K562 (cell line): ENCODE measurements around the gene DIAPH3. TPM values are rescaled to one million over a fixed set of nuclear protein-coding genes. Genes with fewer than 3 reads are reported as not detected.

ENCODE experiments used
- COPS2 ChIP-seq: fragments of 450-650 bp; conservative IDR thresholded peaks from 2 replicates; pipeline ENCODE4 v1.6.1; 2016; ENCODE audit warnings: mild to moderate bottlenecking, moderate library complexity
- ELF4 ChIP-seq: fragments of 450-650 bp; formaldehyde crosslinking; IDR thresholded peaks from 2 replicates; pipeline ENCODE4 v1.4.0; 2022; ENCODE audit warnings: missing genetic modification characterization
- GABPB1 ChIP-seq: sonication (generic); formaldehyde crosslinking; IDR thresholded peaks from 2 replicates; pipeline ENCODE4 v1.8.0; 2022; ENCODE audit warnings: mild to moderate bottlenecking, missing genetic modification reagents
- HOXB6 ChIP-seq: fragments of 250-450 bp; sonication (Bioruptor Pico); IDR thresholded peaks from 2 replicates; pipeline ENCODE4 v1.5.1; 2022; ENCODE audit warnings: mild to moderate bottlenecking, borderline replicate concordance
- MCM3 ChIP-seq: fragments of 450-650 bp; IDR thresholded peaks from 2 replicates; pipeline ENCODE4 v1.6.1; 2016
- MCM5 ChIP-seq: fragments of 450-650 bp; IDR thresholded peaks from 2 replicates; pipeline ENCODE4 v1.6.1; 2016; ENCODE audit warnings: low read depth
- NCOA4 ChIP-seq: fragments of 450-650 bp; IDR thresholded peaks from 2 replicates; pipeline ENCODE4 v1.6.1; 2018; ENCODE audit warnings: mild to moderate bottlenecking; ENCODE audit not compliant: partially characterized antibody
- POU5F1 ChIP-seq: fragments of 150-350 bp; IDR thresholded peaks from 2 replicates; pipeline ENCODE4 v1.6.1; 2014; ENCODE audit warnings: borderline replicate concordance, low read length, low read depth, mild to moderate bottlenecking; ENCODE audit not compliant: partially characterized antibody
- PTBP1 ChIP-seq: fragments of 200-400 bp; formaldehyde crosslinking; IDR thresholded peaks from 2 replicates; pipeline ENCODE4 v1.6.1; 2017; ENCODE audit warnings: low read depth, low read length
- RAD21 ChIP-seq, 2 experiments: fragments of 250-450 bp in 1 of 2; fragments of 450-650 bp in 1 of 2; sonication (Bioruptor Pico) in 1 of 2; formaldehyde crosslinking in 1 of 2; IDR thresholded peaks in 1 of 2; conservative IDR thresholded peaks in 1 of 2; 2 replicates each; pipeline versions ENCODE4 v1.4.0 to v1.8.0; 2020 to 2022; ENCODE audit warnings: mild to moderate bottlenecking in 2 of 2, moderate library complexity in 1 of 2
- SMC3 ChIP-seq: conservative IDR thresholded peaks from 2 replicates; pipeline ENCODE4 v1.6.1; 2011; ENCODE audit warnings: low read depth, low read length, improper control_type of control experiment; ENCODE audit not compliant: insufficient read depth
- polyA plus RNA-seq, 8 experiments: library from polyadenylated mRNA; depleted of rRNA in 4 of 8; stranded (reverse) in 5 of 8; unstranded in 3 of 8; fragments of >200 nt; fragmentation: Nextera tagmentation in 2 of 8; fragmentation: Illumina TruSeq in 1 of 8; extraction: Ambion mirVana in 2 of 8; extraction: Trizol in 1 of 8; gene quantifications; 2 replicates each; pipeline versions ENCODE4 v1.2.1 to v1.2.3, GENCODE V29; 2011 to 2014; ENCODE audit warnings: inconsistent platforms in 1 of 8, missing spikeins in 1 of 8
- total RNA-seq, 7 experiments: library from RNA; depleted of rRNA in 6 of 7; stranded (reverse); fragments of >200 nt in 6 of 7; fragmentation: Illumina TruSeq in 2 of 7; extraction: Trizol in 2 of 7; gene quantifications; 2 replicates each; pipeline versions ENCODE4 v1.2.1 to v1.2.3, GENCODE V29; 2011 to 2021; ENCODE audit warnings: low replicate concordance in 1 of 7
- TF ChIP-seq, protein P1 (sequence below), 3 experiments: IDR thresholded peaks in 2 of 3; conservative IDR thresholded peaks in 1 of 3; 2 replicates each; pipeline ENCODE4 v1.5.1; 2011 to 2012; ENCODE audit warnings: low read length in 3 of 3, mild to moderate bottlenecking in 3 of 3, control low read depth in 2 of 3, improper control_type of control experiment in 1 of 3, inconsistent platforms in 1 of 3, low read depth in 1 of 3, mixed read lengths in 1 of 3, moderate library complexity in 1 of 3; ENCODE audit not compliant: insufficient read depth in 2 of 3
- TF ChIP-seq, protein P2 (sequence below): fragments of 450-650 bp; formaldehyde crosslinking; IDR thresholded peaks from 2 replicates; pipeline ENCODE4 v1.4.0; 2020; ENCODE audit warnings: mild to moderate bottlenecking, moderate library complexity

Gene DIAPH3
- total and polyA plus RNA-seq, 9 of the 15 experiments (the other 6 are each of a cell fraction or from before 2014, with no cell fraction given), result 9.0 to 18.7 (median 14.7) TPM

DNA sequence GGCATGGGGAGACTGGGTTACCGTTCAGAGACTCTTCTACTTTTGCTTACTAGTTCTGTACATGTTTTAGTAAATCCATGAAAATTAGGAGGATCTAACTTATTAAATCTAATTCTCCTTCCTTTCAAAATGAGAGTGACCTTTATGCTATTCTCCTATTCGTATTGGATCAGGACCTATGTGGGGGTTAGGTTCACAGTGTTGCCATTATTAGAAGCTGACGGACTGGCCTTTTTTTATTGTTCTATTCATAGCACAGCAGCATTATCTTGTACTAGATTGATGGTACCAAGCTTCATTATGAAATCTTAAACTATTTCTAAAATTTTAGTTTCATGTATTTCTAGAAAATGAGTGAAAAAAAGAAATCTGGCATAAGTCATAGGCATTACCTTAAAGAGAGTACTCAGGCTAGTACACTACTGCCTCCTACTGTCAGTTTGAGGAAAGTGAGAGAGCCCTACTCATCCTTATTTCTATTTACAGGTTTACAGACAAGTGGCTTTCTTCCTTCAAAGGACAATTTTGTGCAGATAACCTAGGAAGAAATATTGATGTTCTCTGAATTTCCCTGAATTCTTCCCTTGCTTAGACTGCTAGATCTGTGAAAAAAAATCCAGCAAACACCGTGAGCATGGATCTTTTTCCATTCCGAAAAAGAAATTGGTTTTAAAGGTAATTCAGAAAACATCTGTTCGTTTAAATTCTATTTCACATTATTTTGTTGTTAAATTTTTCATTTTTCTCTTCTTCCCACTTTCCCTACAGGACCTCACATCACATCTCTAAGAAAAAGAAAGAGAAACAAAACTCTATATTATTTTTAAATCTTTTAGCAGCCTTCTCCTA lies 485.5 kb downstream of the DIAPH3 start (continued):
- TF ChIP-seq, protein P1, sequence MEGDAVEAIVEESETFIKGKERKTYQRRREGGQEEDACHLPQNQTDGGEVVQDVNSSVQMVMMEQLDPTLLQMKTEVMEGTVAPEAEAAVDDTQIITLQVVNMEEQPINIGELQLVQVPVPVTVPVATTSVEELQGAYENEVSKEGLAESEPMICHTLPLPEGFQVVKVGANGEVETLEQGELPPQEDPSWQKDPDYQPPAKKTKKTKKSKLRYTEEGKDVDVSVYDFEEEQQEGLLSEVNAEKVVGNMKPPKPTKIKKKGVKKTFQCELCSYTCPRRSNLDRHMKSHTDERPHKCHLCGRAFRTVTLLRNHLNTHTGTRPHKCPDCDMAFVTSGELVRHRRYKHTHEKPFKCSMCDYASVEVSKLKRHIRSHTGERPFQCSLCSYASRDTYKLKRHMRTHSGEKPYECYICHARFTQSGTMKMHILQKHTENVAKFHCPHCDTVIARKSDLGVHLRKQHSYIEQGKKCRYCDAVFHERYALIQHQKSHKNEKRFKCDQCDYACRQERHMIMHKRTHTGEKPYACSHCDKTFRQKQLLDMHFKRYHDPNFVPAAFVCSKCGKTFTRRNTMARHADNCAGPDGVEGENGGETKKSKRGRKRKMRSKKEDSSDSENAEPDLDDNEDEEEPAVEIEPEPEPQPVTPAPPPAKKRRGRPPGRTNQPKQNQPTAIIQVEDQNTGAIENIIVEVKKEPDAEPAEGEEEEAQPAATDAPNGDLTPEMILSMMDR (IDR thresholded peaks at IDR 0.05 in 2 of 3, conservative IDR thresholded peaks at IDR 0.05 in 1 of 3; ENCODE audit: insufficient read depth in 2 of 3, low read depth in 1 of 3, low read length in 3 of 3), result peak; percentile 37 to 69 (median 54); a peak in 5 of 6 replicates
- no peak for TF ChIP-seq GABPB1 (CRISPR knock-in tag)
- TF ChIP-seq ELF4 (CRISPR knock-in tag), result no peak
- no peak for TF ChIP-seq PTBP1
- TF ChIP-seq POU5F1, result no peak
- peak; percentile 41; the same call in 1 of the 2 replicates for TF ChIP-seq SMC3
- peak; percentile 57 to 73 for TF ChIP-seq RAD21 (CRISPR knock-in tag; conservative IDR thresholded peaks at IDR 0.05 in 1 of 2, IDR thresholded peaks at IDR 0.05 in 1 of 2)
- no peak for TF ChIP-seq HOXB6 (CRISPR knock-in tag)
- TF ChIP-seq, protein P2, sequence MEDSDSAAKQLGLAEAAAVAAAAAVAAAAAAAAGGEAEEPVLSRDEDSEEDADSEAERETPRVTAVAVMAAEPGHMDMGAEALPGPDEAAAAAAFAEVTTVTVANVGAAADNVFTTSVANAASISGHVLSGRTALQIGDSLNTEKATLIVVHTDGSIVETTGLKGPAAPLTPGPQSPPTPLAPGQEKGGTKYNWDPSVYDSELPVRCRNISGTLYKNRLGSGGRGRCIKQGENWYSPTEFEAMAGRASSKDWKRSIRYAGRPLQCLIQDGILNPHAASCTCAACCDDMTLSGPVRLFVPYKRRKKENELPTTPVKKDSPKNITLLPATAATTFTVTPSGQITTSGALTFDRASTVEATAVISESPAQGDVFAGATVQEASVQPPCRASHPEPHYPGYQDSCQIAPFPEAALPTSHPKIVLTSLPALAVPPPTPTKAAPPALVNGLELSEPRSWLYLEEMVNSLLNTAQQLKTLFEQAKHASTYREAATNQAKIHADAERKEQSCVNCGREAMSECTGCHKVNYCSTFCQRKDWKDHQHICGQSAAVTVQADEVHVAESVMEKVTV (CRISPR knock-in tag), result peak; percentile 48; the same call in 1 of the 2 replicates
- no peak for TF ChIP-seq MCM3
- TF ChIP-seq NCOA4, result no peak
- no peak for TF ChIP-seq COPS2
- TF ChIP-seq MCM5, result no peak
